NCI-H1092 (cell line): Measurements from ENCODE around the gene MYO1D.
"Not testable (repeated sequence)": the region's sequence is repeated elsewhere in the genome, so short reads cannot be mapped to it uniquely, and the experiment has no call there.

ENCODE experiments used
- DNase-seq: peaks from one replicate; lab custom pipeline; 2025; lab: John Stamatoyannopoulos, UW

MYO1D gene

GRCh38 chr17:32855620-32856019 is 21.3 kb downstream of the MYO1D start:
- DNase-seq: no peak

GRCh38 chr17:32854832-32855389 is 22.0 kb downstream of the MYO1D start:
- DNase-seq: no peak

- DNase-seq: no peak
Measured at GRCh38 chr17:32854207-32854606, 22.7 kb downstream of the MYO1D start.

GRCh38 chr17:32852811-32853210 is 24.1 kb downstream of the MYO1D start:
- no peak for DNase-seq

GRCh38 chr17:32849879-32850278 is 27.0 kb downstream of the MYO1D start:
- no peak for DNase-seq

- DNase-seq: no peak
Measured at GRCh38 chr17:32847977-32848376, 28.9 kb downstream of the MYO1D start.

- DNase-seq: no peak
Measured at GRCh38 chr17:32846143-32846542, 30.8 kb downstream of the MYO1D start.

GRCh38 chr17:32840241-32840640 is 36.7 kb downstream of the MYO1D start:
- DNase-seq: no peak

GRCh38 chr17:32836527-32836926 is 40.4 kb downstream of the MYO1D start:
- no peak for DNase-seq

- no peak for DNase-seq
Measured at GRCh38 chr17:32835291-32835761, 41.6 kb downstream of the MYO1D start.

GRCh38 chr17:32834104-32834503 is 42.8 kb downstream of the MYO1D start:
- no peak for DNase-seq

- DNase-seq: no peak
Measured at GRCh38 chr17:32833526-32833925, 43.4 kb downstream of the MYO1D start.

GRCh38 chr17:32833076-32833475 is 43.8 kb downstream of the MYO1D start:
- no peak for DNase-seq

- DNase-seq: no peak
Measured at GRCh38 chr17:32831627-32832243, 45.2 kb downstream of the MYO1D start.

GRCh38 chr17:32831223-32831622 is 45.7 kb downstream of the MYO1D start:
- DNase-seq: no peak

- no peak for DNase-seq
Measured at GRCh38 chr17:32828822-32829221, 48.1 kb downstream of the MYO1D start.

- DNase-seq: no peak
Measured at GRCh38 chr17:32827227-32827626, 49.7 kb downstream of the MYO1D start.

GRCh38 chr17:32826076-32826475 is 50.8 kb downstream of the MYO1D start:
- no peak for DNase-seq

GRCh38 chr17:32824334-32824733 is 52.6 kb downstream of the MYO1D start:
- DNase-seq: no peak

GRCh38 chr17:32822996-32823395 is 53.9 kb downstream of the MYO1D start:
- DNase-seq: no peak

- DNase-seq: not testable (repeated sequence)
Measured at GRCh38 chr17:32821987-32822934, 54.7 kb downstream of the MYO1D start.

GRCh38 chr17:32820440-32820839 is 56.5 kb downstream of the MYO1D start:
- no peak for DNase-seq

- DNase-seq: no peak
Measured at GRCh38 chr17:32819787-32820186, 57.1 kb downstream of the MYO1D start.
